Measurements from ENCODE around the gene TRANK1.
"Not testable (repeated sequence)": the region's sequence is repeated elsewhere in the genome, so short reads cannot be mapped to it uniquely, and the experiment has no call there.

The TRANK1 gene

GRCh38 chr3:36933540-36934296 lies 11.1 kb downstream of the TRANK1 start:
- no peaks in the 10 kb centered on the region for H3K27me3 ChIP-seq (ENCODE audit: low read length)
- no peaks in the 10 kb centered on the region for H3F3A ChIP-seq (ENCODE audit: insufficient read depth)
- H3K27ac ChIP-seq (ENCODE audit: low read depth, low read length) = no peak overlapping the region
- no peaks in the 10 kb centered on the region for H3K36me3 ChIP-seq (ENCODE audit: low read length)
- H3K79me2 ChIP-seq (ENCODE audit: insufficient read depth, low read length) = no peaks in the 10 kb centered on the region
- no peaks in the 10 kb centered on the region for H3K9me3 ChIP-seq (ENCODE audit: insufficient read depth, low read length)
- no peak overlapping the region for H3K4me2 ChIP-seq (ENCODE audit: low read depth, low read length, poor library complexity, severe bottlenecking)
- no peak overlapping the region for H2AFZ ChIP-seq (ENCODE audit: low read depth, low read length, severe bottlenecking)
- no peak overlapping the region for H3K9ac ChIP-seq (ENCODE audit: low read length)
- no peak overlapping the region for H3K4me3 ChIP-seq (ENCODE audit: insufficient read depth, low read length, poor library complexity, severe bottlenecking)
- TF ChIP-seq CTCF (IDR thresholded peaks at IDR 0.05; ENCODE audit: insufficient read depth, low read length, poor library complexity, severe bottlenecking) = no peak
- no peak for TF ChIP-seq EZH2phosphoT487 (conservative IDR thresholded peaks at IDR 0.05; ENCODE audit: low read length)
- H3K9me2 ChIP-seq (replicated peaks; ENCODE audit: insufficient read depth, low read length) = no peaks in the 10 kb centered on the region
- no peaks in the 10 kb centered on the region for H4K20me1 ChIP-seq (ENCODE audit: low read depth, low read length)

DNA sequence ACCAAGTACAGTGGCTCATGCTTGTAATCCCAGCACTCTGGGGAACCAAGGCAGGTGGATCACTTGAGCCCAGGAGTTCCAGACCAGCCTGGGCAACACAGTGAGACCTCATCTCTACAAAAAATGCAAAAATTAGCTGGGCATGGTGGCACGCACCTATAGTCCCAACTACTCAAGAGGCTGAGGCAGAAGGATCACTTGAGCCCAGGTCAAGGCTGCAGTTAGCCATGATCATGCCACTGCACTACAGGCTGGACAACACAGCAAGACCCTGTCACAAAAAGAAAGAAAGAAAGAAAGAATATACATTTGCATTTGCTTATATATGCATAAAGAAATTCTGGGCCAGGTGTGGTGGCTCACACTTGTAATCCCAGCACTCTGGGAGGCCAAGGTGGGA lies 13.4 kb downstream of the TRANK1 start:
- H3K36me3 ChIP-seq (ENCODE audit: low read length); H3K79me2 ChIP-seq (ENCODE audit: insufficient read depth, low read length); H3K27me3 ChIP-seq (ENCODE audit: low read length); H3K4me3 ChIP-seq (ENCODE audit: insufficient read depth, low read length, poor library complexity, severe bottlenecking); H3F3A ChIP-seq (ENCODE audit: insufficient read depth); H2AFZ ChIP-seq (ENCODE audit: low read depth, low read length, severe bottlenecking); H3K27ac ChIP-seq (ENCODE audit: low read depth, low read length); H3K9me2 ChIP-seq (replicated peaks; ENCODE audit: insufficient read depth, low read length); H3K9ac ChIP-seq (ENCODE audit: low read length); H4K20me1 ChIP-seq (ENCODE audit: low read depth, low read length); H3K4me2 ChIP-seq (ENCODE audit: low read depth, low read length, poor library complexity, severe bottlenecking); H3K9me3 ChIP-seq (ENCODE audit: insufficient read depth, low read length): not testable (repeated sequence)

GRCh38 chr3:36928220-36928619 lies 16.6 kb downstream of the TRANK1 start:
- TF ChIP-seq EZH2phosphoT487 (conservative IDR thresholded peaks at IDR 0.05; ENCODE audit: low read length) (no peak), CTCF (IDR thresholded peaks at IDR 0.05; ENCODE audit: insufficient read depth, low read length, poor library complexity, severe bottlenecking) (no peak)
- H3K9ac ChIP-seq (ENCODE audit: low read length) = no peak overlapping the region
- no peak overlapping the region for H3K27ac ChIP-seq (ENCODE audit: low read depth, low read length)
- H3K27me3 ChIP-seq (ENCODE audit: low read length) = no peaks in the 10 kb centered on the region
- H3F3A ChIP-seq (ENCODE audit: insufficient read depth) = no peaks in the 10 kb centered on the region
- H3K4me2 ChIP-seq (ENCODE audit: low read depth, low read length, poor library complexity, severe bottlenecking) = no peak overlapping the region
- H3K36me3 ChIP-seq (ENCODE audit: low read length) = no peaks in the 10 kb centered on the region
- H4K20me1 ChIP-seq (ENCODE audit: low read depth, low read length) = no peaks in the 10 kb centered on the region
- H3K4me3 ChIP-seq (ENCODE audit: insufficient read depth, low read length, poor library complexity, severe bottlenecking) = no peak overlapping the region
- no peaks in the 10 kb centered on the region for H3K9me3 ChIP-seq (ENCODE audit: insufficient read depth, low read length)
- no peak overlapping the region for H2AFZ ChIP-seq (ENCODE audit: low read depth, low read length, severe bottlenecking)
- H3K9me2 ChIP-seq (replicated peaks; ENCODE audit: insufficient read depth, low read length) = no peaks in the 10 kb centered on the region
- no peaks in the 10 kb centered on the region for H3K79me2 ChIP-seq (ENCODE audit: insufficient read depth, low read length)

- no peaks in the 10 kb centered on the region for H3F3A ChIP-seq (ENCODE audit: insufficient read depth)
- H3K4me2 ChIP-seq (ENCODE audit: low read depth, low read length, poor library complexity, severe bottlenecking) = no peak overlapping the region
- H3K27me3 ChIP-seq (ENCODE audit: low read length) = no peaks in the 10 kb centered on the region
Observed at GRCh38 chr3:36926292-36926897, 18.5 kb downstream of the TRANK1 start.

More at GRCh38 chr3:36926292-36926897, 18.5 kb downstream of the TRANK1 start:
- Histone ChIP-seq H2AFZ (ENCODE audit: low read depth, low read length, severe bottlenecking) (no peak overlapping the region), H3K36me3 (ENCODE audit: low read length) (no peaks in the 10 kb centered on the region), H3K9me3 (ENCODE audit: insufficient read depth, low read length) (peaks cover 4% of the 10 kb centered on the region; the same call in 1 of the 2 replicates), H3K79me2 (ENCODE audit: insufficient read depth, low read length) (no peaks in the 10 kb centered on the region), H3K4me3 (ENCODE audit: insufficient read depth, low read length, poor library complexity, severe bottlenecking) (no peak overlapping the region), H3K9ac (ENCODE audit: low read length) (no peak overlapping the region), H3K9me2 (replicated peaks; ENCODE audit: insufficient read depth, low read length) (no peaks in the 10 kb centered on the region), H4K20me1 (ENCODE audit: low read depth, low read length) (no peaks in the 10 kb centered on the region), H3K27ac (ENCODE audit: low read depth, low read length) (no peak overlapping the region)
- TF ChIP-seq CTCF (IDR thresholded peaks at IDR 0.05; ENCODE audit: insufficient read depth, low read length, poor library complexity, severe bottlenecking) (no peak), EZH2phosphoT487 (conservative IDR thresholded peaks at IDR 0.05; ENCODE audit: low read length) (no peak)
